ENCODE results near the gene PRPF18.

- TF ChIP-seq, protein P1, sequence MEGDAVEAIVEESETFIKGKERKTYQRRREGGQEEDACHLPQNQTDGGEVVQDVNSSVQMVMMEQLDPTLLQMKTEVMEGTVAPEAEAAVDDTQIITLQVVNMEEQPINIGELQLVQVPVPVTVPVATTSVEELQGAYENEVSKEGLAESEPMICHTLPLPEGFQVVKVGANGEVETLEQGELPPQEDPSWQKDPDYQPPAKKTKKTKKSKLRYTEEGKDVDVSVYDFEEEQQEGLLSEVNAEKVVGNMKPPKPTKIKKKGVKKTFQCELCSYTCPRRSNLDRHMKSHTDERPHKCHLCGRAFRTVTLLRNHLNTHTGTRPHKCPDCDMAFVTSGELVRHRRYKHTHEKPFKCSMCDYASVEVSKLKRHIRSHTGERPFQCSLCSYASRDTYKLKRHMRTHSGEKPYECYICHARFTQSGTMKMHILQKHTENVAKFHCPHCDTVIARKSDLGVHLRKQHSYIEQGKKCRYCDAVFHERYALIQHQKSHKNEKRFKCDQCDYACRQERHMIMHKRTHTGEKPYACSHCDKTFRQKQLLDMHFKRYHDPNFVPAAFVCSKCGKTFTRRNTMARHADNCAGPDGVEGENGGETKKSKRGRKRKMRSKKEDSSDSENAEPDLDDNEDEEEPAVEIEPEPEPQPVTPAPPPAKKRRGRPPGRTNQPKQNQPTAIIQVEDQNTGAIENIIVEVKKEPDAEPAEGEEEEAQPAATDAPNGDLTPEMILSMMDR (conservative IDR thresholded peaks at IDR 0.05 in 1 of 2, IDR thresholded peaks at IDR 0.05 in 1 of 2; ENCODE audit: low read depth in 1 of 2, low read length in 2 of 2), result no peak
- TF ChIP-seq EZH2 (IDR thresholded peaks at IDR 0.05; ENCODE audit: low read length, missing control alignments), result no peak
These were observed 1.5 kb upstream of the PRPF18 start for GRCh38 chr10:13585195-13585751.

Measured in fibroblast of lung (primary cell).